IMR-90 (cell line): ENCODE data around the gene CYSLTR2. TPM values are rescaled to one million over a fixed set of nuclear protein-coding genes. Genes with fewer than 3 reads are reported as not detected.

Experiments used
- ATAC-seq: fragments of 200-7000 bp; cut with Tn5 transposase; 2 replicates; pipeline ENCODE4 v1.9.1; 2020; ENCODE audit warnings: low read depth, mild to moderate bottlenecking, moderate library complexity
- BruUV-seq: library from RNA; stranded (reverse); fragments of 400-500 nt; replicated peaks from 2 replicates; lab custom pipeline; 2021; lab: Mats Ljungman, UMichigan
- CTCF ChIA-PET: fragments of 300-600 bp; formaldehyde crosslinking; extraction: SDS; loops from one replicate; lab custom pipeline; 2021; ENCODE audit warnings: antibody characterized with exemption; lab: Yijun Ruan, JAX
- POLR2A ChIA-PET: fragments of 300-600 bp; sonication (Branson Sonifier 250); formaldehyde crosslinking; loops from one replicate; lab custom pipeline; 2022; ENCODE audit warnings: antibody characterized with exemption; ENCODE audit not compliant: unreplicated experiment; lab: Charles Lee
- DNase-seq: peaks from one replicate; pipeline ENCODE4 v3.0.0; 2013
- H2AFZ ChIP-seq: replicated peaks from 2 replicates; pipeline ENCODE3; 2013; ENCODE audit warnings: low read length, mild to moderate bottlenecking; ENCODE audit not compliant: poor library complexity
- H2AK5ac ChIP-seq: 2 replicates; pipeline ENCODE4 v1.6.1; 2013; ENCODE audit warnings: low read depth, low read length, inconsistent platforms
- H2AK9ac ChIP-seq: replicated peaks from 2 replicates; pipeline ENCODE3; 2013; ENCODE audit warnings: mild to moderate bottlenecking, low read depth, low read length, moderate library complexity; ENCODE audit not compliant: poor library complexity
- H2BK120ac ChIP-seq: 2 replicates; pipeline ENCODE4 v1.6.1; 2013; ENCODE audit warnings: low read depth, low read length, inconsistent platforms
- H2BK15ac ChIP-seq: 3 replicates; pipeline ENCODE4 v1.6.1; 2013; ENCODE audit warnings: low read depth, low read length, inconsistent platforms
- H2BK20ac ChIP-seq: 2 replicates; pipeline ENCODE4 v1.6.1; 2013; ENCODE audit warnings: low read depth, mild to moderate bottlenecking, inconsistent platforms, low read length, moderate library complexity
- H2BK5ac ChIP-seq: 2 replicates; pipeline ENCODE4 v1.6.1; 2013; ENCODE audit warnings: mild to moderate bottlenecking, low read depth, low read length, inconsistent platforms; ENCODE audit not compliant: poor library complexity, severe bottlenecking
- H3K14ac ChIP-seq: replicated peaks from 2 replicates; pipeline ENCODE4 v1.6.1; 2013; ENCODE audit warnings: low read depth, low read length, inconsistent platforms
- H3K18ac ChIP-seq: 2 replicates; pipeline ENCODE4 v1.6.1; 2013; ENCODE audit warnings: low read depth, low read length, control low read depth
- H3K23ac ChIP-seq: 2 replicates; pipeline ENCODE4 v1.6.1; 2013; ENCODE audit warnings: low read depth, low read length, inconsistent platforms
- H3K27ac ChIP-seq: 2 replicates; pipeline ENCODE4 v1.5.1; 2013; ENCODE audit warnings: mild to moderate bottlenecking, control low read depth, low read length; ENCODE audit not compliant: insufficient read depth
- H3K27me3 ChIP-seq: 2 replicates; pipeline ENCODE4 v1.6.1; 2013; ENCODE audit warnings: low read length; ENCODE audit not compliant: control insufficient read depth, insufficient read depth
- H3K36me3 ChIP-seq: 2 replicates; pipeline ENCODE4 v1.6.1; 2013; ENCODE audit warnings: low read length, mixed read lengths; ENCODE audit not compliant: control insufficient read depth, insufficient read depth
- H3K4ac ChIP-seq: 2 replicates; pipeline ENCODE4 v1.6.1; 2013; ENCODE audit warnings: low read depth, low read length, inconsistent platforms
- H3K4me1 ChIP-seq: 2 replicates; pipeline ENCODE4 v1.6.1; 2013; ENCODE audit warnings: low read length, mixed read lengths; ENCODE audit not compliant: control insufficient read depth, insufficient read depth
- H3K4me2 ChIP-seq: 2 replicates; pipeline ENCODE4 v1.6.1; 2013; ENCODE audit warnings: low read depth, mild to moderate bottlenecking, control low read depth, low read length, moderate library complexity
- H3K4me3 ChIP-seq: 2 replicates; pipeline ENCODE4 v1.5.1; 2013; ENCODE audit warnings: low read depth, mild to moderate bottlenecking, control low read depth, low read length, moderate library complexity; ENCODE audit not compliant: insufficient read depth
- H3K56ac ChIP-seq: 2 replicates; pipeline ENCODE4 v1.6.1; 2013; ENCODE audit warnings: low read length, inconsistent platforms; ENCODE audit not compliant: insufficient read depth; ENCODE audit errors: extremely low read depth
- H3K79me1 ChIP-seq, 2 experiments: 2 replicates each; pipeline ENCODE4 v1.6.1; 2013; ENCODE audit warnings: low read length in 2 of 2, inconsistent platforms in 1 of 2, low read depth in 1 of 2
- H3K9ac ChIP-seq: 2 replicates; pipeline ENCODE4 v1.6.1; 2013; ENCODE audit warnings: low read depth, low read length, control low read depth
- H3K9me1 ChIP-seq: 2 replicates; pipeline ENCODE4 v1.6.1; 2013; ENCODE audit warnings: low read length, inconsistent platforms; ENCODE audit not compliant: insufficient read depth
- H3K9me3 ChIP-seq: 2 replicates; pipeline ENCODE4 v1.6.1; 2013; ENCODE audit warnings: low read length; ENCODE audit not compliant: control insufficient read depth, insufficient read depth
- H4K20me1 ChIP-seq: 2 replicates; pipeline ENCODE4 v1.6.1; 2013; ENCODE audit warnings: low read length, inconsistent platforms; ENCODE audit not compliant: insufficient read depth
- H4K5ac ChIP-seq: 2 replicates; pipeline ENCODE4 v1.6.1; 2013; ENCODE audit warnings: mild to moderate bottlenecking, low read depth, low read length, control low read depth
- H4K8ac ChIP-seq, 2 experiments: 2 replicates each; pipeline ENCODE4 v1.6.1; 2013; ENCODE audit warnings: low read depth in 2 of 2, low read length in 2 of 2, control low read depth in 1 of 2, inconsistent platforms in 1 of 2
- H4K91ac ChIP-seq: 2 replicates; pipeline ENCODE4 v1.6.1; 2013; ENCODE audit warnings: low read depth, low read length, inconsistent platforms; ENCODE audit not compliant: insufficient read depth
- CEBPB ChIP-seq: IDR thresholded peaks from 2 replicates; pipeline ENCODE4 v1.6.1; 2012; ENCODE audit warnings: low read depth, low read length, improper control_type of control experiment
- CTCF ChIP-seq: conservative IDR thresholded peaks from 2 replicates; pipeline ENCODE4 v1.5.1; 2012; ENCODE audit warnings: mild to moderate bottlenecking, low read depth, low read length, improper control_type of control experiment
- MAFK ChIP-seq: IDR thresholded peaks from 2 replicates; pipeline ENCODE4 v1.6.1; 2012; ENCODE audit warnings: low read depth, low read length, improper control_type of control experiment
- MAZ ChIP-seq: IDR thresholded peaks from 2 replicates; pipeline ENCODE4 v1.6.1; 2012; ENCODE audit warnings: low read depth, mild to moderate bottlenecking, low read length, improper control_type of control experiment, moderate library complexity, borderline replicate concordance
- MXI1 ChIP-seq: IDR thresholded peaks from 2 replicates; pipeline ENCODE4 v1.6.1; 2012; ENCODE audit warnings: low read depth, mild to moderate bottlenecking, low read length, moderate library complexity, borderline replicate concordance
- RAD21 ChIP-seq: IDR thresholded peaks from 2 replicates; pipeline ENCODE4 v1.6.1; 2012; ENCODE audit warnings: low read length, improper control_type of control experiment
- RFX5 ChIP-seq: IDR thresholded peaks from 2 replicates; pipeline ENCODE4 v1.8.0; 2012; ENCODE audit warnings: low read depth, mild to moderate bottlenecking, low read length, moderate library complexity
- SMC3 ChIP-seq: fragments of 150-350 bp; IDR thresholded peaks from 2 replicates; pipeline ENCODE4 v1.6.1; 2016; ENCODE audit warnings: low read depth, mild to moderate bottlenecking, antibody characterized with exemption, low read length, moderate library complexity
- WGBS, 2 experiments: methylation state at CpG; one replicate each; pipeline versions ENCODE4 v1.1.5 to v1.1.7; 2013; ENCODE audit warnings: missing lambda C conversion rate in 2 of 2; ENCODE audit not compliant: insufficient read length in 1 of 2; ENCODE audit errors: extremely low coverage in 2 of 2; 5-methylcytosine and 5-hydroxymethylcytosine counted together
- dilution Hi-C: fragments of 300-500 bp; cut with HindIII; formaldehyde crosslinking; loops from one replicate; pipeline ENCODE4 v1.14.3; 2018; ENCODE audit warnings: low sequenced_read_pairs; ENCODE audit not compliant: unreplicated experiment
- in situ Hi-C: fragments of 300-500 bp; cut with MboI; formaldehyde crosslinking; loops from 3 replicates; pipeline ENCODE4 v1.14.3; 2019; ENCODE audit warnings: low sequenced_read_pairs, inconsistent platforms, mixed read lengths
- intact Hi-C: fragments of 100-400 bp; cut with micrococcal nuclease; formaldehyde crosslinking; loops from 2 replicates; pipeline ENCODE4 v1.10.0; 2022
- polyA plus RNA-seq, 3 experiments: library from polyadenylated mRNA; depleted of rRNA; stranded (reverse); fragments of >200 nt; gene quantifications; 2 replicates each; pipeline ENCODE4 v1.2.3, GENCODE V29; 2012; ENCODE audit warnings: low replicate concordance in 1 of 3
- total RNA-seq: library from RNA; depleted of rRNA; stranded (reverse); fragments of >200 nt; gene quantifications from 2 replicates; pipeline ENCODE4 v1.2.3, GENCODE V29; 2012
- TF ChIP-seq, protein P1 (sequence below): fragments of 150-350 bp; IDR thresholded peaks from 2 replicates; pipeline ENCODE4 v1.6.1; 2016; ENCODE audit warnings: low read depth, mild to moderate bottlenecking, low read length, moderate library complexity, borderline replicate concordance

The CYSLTR2 gene
- total and polyA plus RNA-seq, 2 of the 4 experiments (the other 2 are of a cell fraction) = not detected

DNA sequence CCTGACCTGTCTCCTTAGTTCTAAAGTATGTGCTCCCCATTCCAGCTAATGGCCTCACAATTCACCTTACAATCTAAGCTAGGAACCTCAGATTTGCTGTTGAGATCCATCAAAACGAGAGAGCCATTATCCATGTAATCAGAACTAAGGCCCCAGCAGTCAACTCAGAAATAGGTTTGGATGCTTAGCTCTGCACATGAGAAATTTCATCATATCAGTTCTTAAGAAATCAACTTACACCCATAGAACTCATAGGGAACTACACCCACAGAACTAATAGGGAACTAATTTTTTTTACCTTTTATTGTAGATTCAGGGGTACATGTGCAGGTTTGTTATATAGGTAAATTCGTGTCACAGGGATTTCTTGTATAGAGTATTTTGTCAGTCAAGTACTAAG lies 28.7 kb downstream of the CYSLTR2 start:
- Histone ChIP-seq H2AK9ac (no peak overlapping the region), H4K91ac (no peak overlapping the region), H3K23ac (no peak overlapping the region), H3K79me1 (no peaks in the 10 kb centered on the region), H3K27ac (no peak overlapping the region), H3K9me3 (no peaks in the 10 kb centered on the region), H2BK15ac (no peak overlapping the region), H2AFZ (no peak overlapping the region), H3K56ac (no peak overlapping the region), H4K5ac (no peak overlapping the region), H3K4ac (no peak overlapping the region), H3K9me1 (no peaks in the 10 kb centered on the region; the same call in 1 of the 2 replicates), H2BK5ac (no peak overlapping the region), H4K8ac (no peak overlapping the region), H2AK5ac (no peak overlapping the region), H2BK20ac (no peak overlapping the region), H3K4me3 (no peak overlapping the region), H3K27me3 (peaks cover 19% of the 10 kb centered on the region), H3K36me3 (no peaks in the 10 kb centered on the region), H3K4me1 (no peaks in the 10 kb centered on the region), H3K9ac (no peak overlapping the region), H3K14ac (no peak overlapping the region), H3K4me2 (no peak overlapping the region), H3K18ac (no peak overlapping the region), H2BK120ac (no peak overlapping the region), H4K20me1 (no peaks in the 10 kb centered on the region)
- intact Hi-C loops (no loop called here), in situ Hi-C loops (no loop called here), dilution Hi-C loops (no loop called here)
- no CpG with 5 or more reads among the region's 2 CpGs for WGBS, 2 experiments
- ATAC-seq (no peak), DNase-seq (no peak)
- no peak for TF ChIP-seq CEBPB
- TF ChIP-seq RAD21 = no peak
- TF ChIP-seq MXI1 = no peak
- TF ChIP-seq RFX5 = no peak
- TF ChIP-seq SMC3 = no peak
- no peak for TF ChIP-seq CTCF
- no peak for TF ChIP-seq MAFK
- TF ChIP-seq, protein P1, sequence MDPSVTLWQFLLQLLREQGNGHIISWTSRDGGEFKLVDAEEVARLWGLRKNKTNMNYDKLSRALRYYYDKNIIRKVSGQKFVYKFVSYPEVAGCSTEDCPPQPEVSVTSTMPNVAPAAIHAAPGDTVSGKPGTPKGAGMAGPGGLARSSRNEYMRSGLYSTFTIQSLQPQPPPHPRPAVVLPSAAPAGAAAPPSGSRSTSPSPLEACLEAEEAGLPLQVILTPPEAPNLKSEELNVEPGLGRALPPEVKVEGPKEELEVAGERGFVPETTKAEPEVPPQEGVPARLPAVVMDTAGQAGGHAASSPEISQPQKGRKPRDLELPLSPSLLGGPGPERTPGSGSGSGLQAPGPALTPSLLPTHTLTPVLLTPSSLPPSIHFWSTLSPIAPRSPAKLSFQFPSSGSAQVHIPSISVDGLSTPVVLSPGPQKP = no peak
- TF ChIP-seq MAZ = no peak
- no TSS peak for BruUV-seq
- ChIA-PET POLR2A (no interaction called here), CTCF (no interaction called here)
